Pancreas (tissue), 10 donors: ENCODE measurements around the gene TRIM36. TPM values are rescaled to one million over a fixed set of nuclear protein-coding genes. Genes with fewer than 3 reads are reported as not detected.

ENCODE experiments used
- ATAC-seq, 4 donors: fragments of 200-7000 bp; cut with Tn5 transposase; one replicate each; pipeline versions ENCODE4 v1.8.0 to v1.9.1; 2020; ENCODE audit warnings: mild to moderate bottlenecking in 4 of 4, moderate library complexity in 4 of 4
- DNase-seq, 6 donors: peaks; one replicate each; pipeline ENCODE4 v3.0.0-alpha.2; 2020
- FAIRE-seq: peaks from 2 replicates; lab custom pipeline; 2012; peaks lifted over from hg19 to GRCh38; lab: Jason Lieb, UNC
- H3K27ac ChIP-seq, 4 donors: fragments of 200-600 bp; sonication (generic); 1 replicate in 3 of 4; 2 replicates in 1 of 4; pipeline versions ENCODE4 v1.5.0 to v1.8.0; 2020
- H3K27me3 ChIP-seq, 4 donors: fragments of 200-600 bp; one replicate each; pipeline ENCODE4 v1.8.0; 2021
- H3K36me3 ChIP-seq, 3 donors: fragments of 200-600 bp; sonication (generic) in 1 of 3; one replicate each; pipeline versions ENCODE4 v1.5.0 to v1.8.0; 2020 to 2021
- H3K4me1 ChIP-seq, 3 donors: fragments of 200-600 bp; one replicate each; pipeline ENCODE4 v1.8.0; 2021
- H3K4me3 ChIP-seq, 4 donors: fragments of 200-600 bp; sonication (generic) in 2 of 4; one replicate each; pipeline versions ENCODE4 v1.5.0 to v1.8.0; 2020 to 2021
- H3K9me3 ChIP-seq, 4 donors: fragments of 200-600 bp; one replicate each; pipeline ENCODE4 v1.8.0; 2021
- CTCF ChIP-seq, 4 donors: fragments of 200-600 bp; sonication (generic) in 3 of 4; IDR thresholded peaks; one replicate each; pipeline versions ENCODE4 v1.5.0 to v1.8.0; 2021; ENCODE audit warnings: antibody characterized with exemption in 4 of 4
- WGBS, 2 donors: extraction: QIAGEN DNeasy Blood & Tissue Kit; methylation state at CpG; one replicate each; pipeline ENCODE4 v1.1.7; 2013; 5-methylcytosine and 5-hydroxymethylcytosine counted together
- intact Hi-C, 3 donors: fragments of 100-400 bp; cut with DNase I; formaldehyde crosslinking; loops; one replicate each; pipeline versions ENCODE4 v1.11.1 to v1.14.2; 2022
- polyA plus RNA-seq, 2 donors: library from polyadenylated mRNA; stranded (reverse); fragments of 200-250 nt; gene quantifications; one replicate each; pipeline ENCODE4 v1.2.3, GENCODE V29; 2013
- total RNA-seq, 6 donors: library from RNA; stranded (reverse); fragmentation: NEBNext Ultra II Directional in 4 of 6; extraction: Animal tissue kit (Norgen Biotek cat#: 25700) in 4 of 6; gene quantifications; one replicate each; pipeline versions ENCODE4 v1.2.1 to v1.2.4, GENCODE V29; 2021 to 2023
- donor health status: healthy with polysubstance abuse.
- donor health status: DM: no; HTN: no; CAD: no; lungs with moderate emphysema.
- donor health status: DM: no; HTN: no; CAD: no.
- donor health status: control.
- donor health status: control.
- donor health status: Bipolar disorder and iron deficiency.
- donor health status: DM: yes; HTN: yes; CAD: no.
- donor health status: DM: no; HTN: no; CAD: no.
- donor health status: DM: no; HTN: no; CAD: no.
- donor health status: DM: yes; HTN: yes; CAD: no.

Gene TRIM36
- total and polyA plus RNA-seq, 8 donors, result 0.52 to 2.1 (median 0.99) TPM

DNA sequence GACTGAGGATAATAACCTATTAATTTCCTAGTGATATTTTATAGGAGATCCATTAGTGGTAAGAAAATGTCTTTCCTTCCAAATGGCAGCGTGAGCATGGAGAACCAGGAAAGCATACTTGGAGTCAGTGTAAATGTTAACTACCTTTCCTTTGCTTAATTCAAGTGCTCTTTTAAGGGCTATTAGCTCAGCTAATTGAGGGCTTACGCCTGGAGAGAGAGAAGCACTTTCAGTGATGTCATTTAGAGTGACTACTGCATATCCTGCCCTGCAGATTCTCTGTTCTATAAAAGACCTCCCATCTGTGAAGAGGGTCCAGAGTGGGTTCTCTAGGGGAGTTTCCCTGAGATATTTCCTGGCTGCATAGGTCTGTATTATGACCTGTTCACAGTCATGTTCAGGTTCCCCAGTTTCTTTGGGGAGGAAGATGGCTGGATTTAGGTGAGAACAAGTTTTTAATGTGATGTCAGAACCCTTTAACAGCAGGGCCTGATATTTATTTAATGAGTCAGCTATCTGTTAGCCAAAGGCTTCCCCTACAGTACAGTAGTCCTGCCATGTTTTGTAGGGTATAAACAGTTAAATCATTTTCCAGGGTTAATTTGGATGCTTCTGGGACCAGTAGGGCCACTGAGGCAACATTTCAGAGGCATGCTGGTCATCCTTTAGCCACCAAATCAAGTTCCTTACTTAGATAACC lies 89.6 kb downstream of the TRIM36 start:
- TF ChIP-seq CTCF (IDR thresholded peaks at IDR 0.05), result no peak
- no peak overlapping the region for H3K27ac ChIP-seq
- H3K9me3 ChIP-seq, result no peaks in the 10 kb centered on the region
- no peaks in the 10 kb centered on the region for H3K4me1 ChIP-seq
- no peak for ATAC-seq
- no peak for DNase-seq
- no peaks in the 10 kb centered on the region for H3K27me3 ChIP-seq
- no peak overlapping the region for H3K4me3 ChIP-seq
- FAIRE-seq, result no peak
- no peaks in the 10 kb centered on the region for H3K36me3 ChIP-seq
- intact Hi-C loops, result no loop called here
- 80 to 81% methylated on average over 2 of the region's 2 CpGs for WGBS, 2 donors

Other genes with a start within 250 kb of the TRIM36 start
- gene PGGT1B, start 93.0 kb upstream of the TRIM36 start, total RNA-seq, result 10 to 100 TPM; 13.7 to 24.5 (median 18.7) TPM
- 1 to 10 TPM; 1.7 to 2.4 TPM for gene PGGT1B, start 93.0 kb upstream of the TRIM36 start, polyA plus RNA-seq
- 1 to 10 TPM; 3.3 to 7.9 (median 4.9) TPM for gene CCDC112, start 126.7 kb upstream of the TRIM36 start, total RNA-seq
- gene CCDC112, start 126.7 kb upstream of the TRIM36 start, polyA plus RNA-seq, result 1 to 10 TPM; 5.1 to 5.5 TPM